IPS-18c (cell line): Measurements from ENCODE around the gene FRMD5.
A peak's percentile ranks its signal among the peaks of the same experiment; 100 is the strongest.
"Not testable (repeated sequence)": the region's sequence is repeated elsewhere in the genome, so short reads cannot be mapped to it uniquely, and the experiment has no call there.

ENCODE experiments used
- H3K4me3 ChIP-seq: 2 replicates; pipeline ENCODE4 v1.7.0; 2013; ENCODE audit warnings: low read depth, mild to moderate bottlenecking, low read length, moderate library complexity; ENCODE audit not compliant: insufficient read depth
- H3K9me3 ChIP-seq: one replicate; pipeline ENCODE4 v1.6.1; 2013; ENCODE audit warnings: mild to moderate bottlenecking, low read length, moderate library complexity; ENCODE audit not compliant: control insufficient read depth, insufficient read depth

The FRMD5 gene

GRCh38 chr15:44075535-44075934, 119.5 kb downstream of the FRMD5 start:
- no peak overlapping the region for H3K4me3 ChIP-seq
- no peaks in the 10 kb centered on the region for H3K9me3 ChIP-seq

GRCh38 chr15:44069489-44069888, 125.6 kb downstream of the FRMD5 start:
- Histone ChIP-seq H3K4me3 (no peak overlapping the region), H3K9me3 (no peaks in the 10 kb centered on the region)

- H3K9me3 ChIP-seq, result no peaks in the 10 kb centered on the region
- no peak overlapping the region for H3K4me3 ChIP-seq
Observed at GRCh38 chr15:44068347-44068746, 126.7 kb downstream of the FRMD5 start.

GRCh38 chr15:44066211-44066827, 128.8 kb downstream of the FRMD5 start:
- Histone ChIP-seq H3K4me3 (no peak overlapping the region), H3K9me3 (no peaks in the 10 kb centered on the region)

- H3K4me3 ChIP-seq, result no peak overlapping the region
- no peaks in the 10 kb centered on the region for H3K9me3 ChIP-seq
Observed at GRCh38 chr15:44064706-44065105, 130.4 kb downstream of the FRMD5 start.

GRCh38 chr15:44058126-44058525, 136.9 kb downstream of the FRMD5 start:
- Histone ChIP-seq H3K4me3 (no peak overlapping the region), H3K9me3 (no peaks in the 10 kb centered on the region)

- Histone ChIP-seq H3K4me3 (no peak overlapping the region), H3K9me3 (no peaks in the 10 kb centered on the region)
Observed at GRCh38 chr15:44045661-44046060, 149.4 kb downstream of the FRMD5 start.

- H3K4me3 ChIP-seq, result no peak overlapping the region
Observed at GRCh38 chr15:44045217-44045616, 149.9 kb downstream of the FRMD5 start.

GRCh38 chr15:44038755-44039191, 156.3 kb downstream of the FRMD5 start:
- Histone ChIP-seq H3K4me3 (peak overlapping the region; percentile 34), H3K9me3 (no peaks in the 10 kb centered on the region)

More at GRCh38 chr15:44045217-44045616, 149.9 kb downstream of the FRMD5 start:
- no peaks in the 10 kb centered on the region for H3K9me3 ChIP-seq

GRCh38 chr15:44035781-44036699, 159.0 kb downstream of the FRMD5 start:
- H3K9me3 ChIP-seq, result no peaks in the 10 kb centered on the region
- no peak overlapping the region for H3K4me3 ChIP-seq

- no peak overlapping the region for H3K4me3 ChIP-seq
- H3K9me3 ChIP-seq, result no peaks in the 10 kb centered on the region
Observed at GRCh38 chr15:44034933-44035624, 160.0 kb downstream of the FRMD5 start.

GRCh38 chr15:44034334-44034733, 160.7 kb downstream of the FRMD5 start:
- no peak overlapping the region for H3K4me3 ChIP-seq
- no peaks in the 10 kb centered on the region for H3K9me3 ChIP-seq

- Histone ChIP-seq H3K9me3 (no peaks in the 10 kb centered on the region), H3K4me3 (no peak overlapping the region)
Observed at GRCh38 chr15:44033894-44034293, 161.2 kb downstream of the FRMD5 start.

- not testable (repeated sequence) for H3K4me3 ChIP-seq, H3K9me3 ChIP-seq
Observed at GRCh38 chr15:44032820-44033219, 162.3 kb downstream of the FRMD5 start.

- no peaks in the 10 kb centered on the region for H3K9me3 ChIP-seq
- no peak overlapping the region for H3K4me3 ChIP-seq
Observed at GRCh38 chr15:44029940-44030568, 165.0 kb downstream of the FRMD5 start.

GRCh38 chr15:44029003-44029402, 166.1 kb downstream of the FRMD5 start:
- H3K9me3 ChIP-seq, result no peaks in the 10 kb centered on the region
- no peak overlapping the region for H3K4me3 ChIP-seq

- Histone ChIP-seq H3K9me3 (no peaks in the 10 kb centered on the region), H3K4me3 (no peak overlapping the region)
Observed at GRCh38 chr15:44028349-44028748, 166.7 kb downstream of the FRMD5 start.
